GM21576 (cell line): ENCODE data around the gene MUC21.
"Not testable (repeated sequence)": the region's sequence is repeated elsewhere in the genome, so short reads cannot be mapped to it uniquely, and the experiment has no call there.

Experiments
- ATAC-seq: cut with Tn5 transposase; IDR thresholded peaks from one replicate; pipeline ENCODE4 v1.9.1; 2021; ENCODE audit warnings: mild to moderate bottlenecking, moderate library complexity; ENCODE audit not compliant: unreplicated experiment

The MUC21 gene

GRCh38 chr6:31005249-31006020 lies 21.9 kb downstream of the MUC21 start:
- no peak for ATAC-seq

- ATAC-seq = no peak
Observed at GRCh38 chr6:31007694-31008093, 24.2 kb downstream of the MUC21 start.

GRCh38 chr6:31008165-31008564 lies 24.6 kb downstream of the MUC21 start:
- no peak for ATAC-seq

- no peak for ATAC-seq
Observed at GRCh38 chr6:31009731-31010130, 26.2 kb downstream of the MUC21 start.

- no peak for ATAC-seq
Observed at GRCh38 chr6:31010393-31011060, 27.0 kb downstream of the MUC21 start, which contains the start of gene MUC22. Gene MUC22, plus strand, starts transcription at chr6:31010474. Its CDS starts 233 bp downstream, at chr6:31010707.

- no peak for ATAC-seq
Observed at GRCh38 chr6:31011153-31011552, 27.6 kb downstream of the MUC21 start.

- ATAC-seq = no peak
Observed at GRCh38 chr6:31016659-31017299, 33.3 kb downstream of the MUC21 start.

GRCh38 chr6:31017436-31017835 lies 33.9 kb downstream of the MUC21 start:
- ATAC-seq = not testable (repeated sequence)

- no peak for ATAC-seq
Observed at GRCh38 chr6:31020057-31020456, 36.5 kb downstream of the MUC21 start.

- ATAC-seq = not testable (repeated sequence)
Observed at GRCh38 chr6:31020631-31021255, 37.2 kb downstream of the MUC21 start.

- not testable (repeated sequence) for ATAC-seq
Observed at GRCh38 chr6:31021705-31022531, 38.4 kb downstream of the MUC21 start.

- no peak for ATAC-seq
Observed at GRCh38 chr6:31025595-31025994, 42.1 kb downstream of the MUC21 start.

GRCh38 chr6:31031095-31031494 lies 47.6 kb downstream of the MUC21 start:
- ATAC-seq = no peak

- ATAC-seq = no peak
Observed at GRCh38 chr6:31033075-31033474, 49.6 kb downstream of the MUC21 start.

GRCh38 chr6:31035862-31036497 lies 52.5 kb downstream of the MUC21 start:
- ATAC-seq = no peak

GRCh38 chr6:31037169-31037568 lies 53.7 kb downstream of the MUC21 start:
- ATAC-seq = no peak

GRCh38 chr6:31037682-31038081 lies 54.2 kb downstream of the MUC21 start:
- no peak for ATAC-seq

- no peak for ATAC-seq
Observed at GRCh38 chr6:31038559-31038958, 55.0 kb downstream of the MUC21 start.
